HCT116 (cell line): Measurements from ENCODE around the gene KRT85. TPM values are rescaled to one million over a fixed set of nuclear protein-coding genes. Genes with fewer than 3 reads are reported as not detected.

Source experiments
- ATAC-seq: fragments of 200-7000 bp; cut with Tn5 transposase; 2 replicates; pipeline ENCODE4 v1.9.1; 2020; ENCODE audit warnings: mild to moderate bottlenecking, moderate library complexity
- BruUV-seq: library from RNA; stranded (reverse); fragments of 400-500 nt; replicated peaks from 2 replicates; lab custom pipeline; 2021; lab: Mats Ljungman, UMichigan
- CTCF ChIA-PET: fragments of 300-600 bp; sonication (Branson Sonifier 250); formaldehyde crosslinking; loops from one replicate; lab custom pipeline; 2021; ENCODE audit warnings: antibody characterized with exemption; lab: Charles Lee
- POLR2A ChIA-PET: fragments of 300-600, 350-600 bp; sonication (Branson Sonifier 250); formaldehyde crosslinking; loops from one replicate; lab custom pipeline; 2021; ENCODE audit warnings: antibody characterized with exemption; lab: Charles Lee
- RAD21 ChIA-PET, 2 experiments: fragments of 300-600 bp; sonication (Branson Sonifier 250); formaldehyde crosslinking; loops; one replicate each; lab custom pipeline; 2023; ENCODE audit warnings: low total read pairs in 2 of 2; ENCODE audit not compliant: uncharacterized antibody in 2 of 2, unreplicated experiment in 2 of 2, low non-redundant PET in 1 of 2; lab: Charles Lee
- DNase-seq: peaks from one replicate; pipeline ENCODE4 v3.0.0-alpha.2; 2010; ENCODE audit warnings: low read depth, low spot score
- H2AFZ ChIP-seq: fragments of 200-600 bp; shearing (Covaris generic), sonication (generic); 2 replicates; pipeline ENCODE4 v1.6.1; 2017; ENCODE audit warnings: low read depth, mixed run types, mixed read lengths, antibody characterized with exemption, low read length; ENCODE audit not compliant: poor library complexity, severe bottlenecking
- H3K27ac ChIP-seq: 2 replicates; pipeline ENCODE4 v1.5.1; 2012; ENCODE audit warnings: low read depth, low read length
- H3K27me3 ChIP-seq: fragments of 200-600 bp; sonication (generic); 2 replicates; pipeline ENCODE4 v1.6.1; 2016; ENCODE audit warnings: mixed run types, low read length, mixed read lengths; ENCODE audit not compliant: insufficient read depth
- H3K36me3 ChIP-seq, 2 experiments: fragments of 200-500 bp in 1 of 2; fragments of 200-600 bp in 1 of 2; sonication (Bioruptor generic) in 1 of 2; sonication (generic) in 1 of 2; 2 replicates each; pipeline versions ENCODE4 v1.5.1 to v1.6.1; 2014 to 2016; ENCODE audit warnings: low read length in 2 of 2, inconsistent platforms in 1 of 2, mixed read lengths in 1 of 2, mixed run types in 1 of 2; ENCODE audit not compliant: insufficient read depth in 2 of 2, control insufficient read depth in 1 of 2
- H3K4me1 ChIP-seq, 2 experiments: fragments of 200-600 bp in 1 of 2; sonication (generic) in 1 of 2; 2 replicates each; pipeline versions ENCODE4 v1.5.1 to v1.6.1; 2012 to 2017; ENCODE audit warnings: low read length in 2 of 2, inconsistent platforms in 1 of 2, mild to moderate bottlenecking in 1 of 2, mixed read lengths in 1 of 2, mixed run types in 1 of 2, moderate library complexity in 1 of 2; ENCODE audit not compliant: insufficient read depth in 2 of 2, control insufficient read depth in 1 of 2
- H3K4me2 ChIP-seq: fragments of 200-600 bp; sonication (generic); 2 replicates; pipeline ENCODE4 v1.6.1; 2017; ENCODE audit warnings: mixed run types, low read length, mixed read lengths
- H3K4me3 ChIP-seq, 2 experiments: fragments of 200-600 bp in 1 of 2; sonication (generic) in 1 of 2; replicated peaks in 1 of 2; 2 replicates each; pipeline ENCODE4 v1.5.1; 2011 to 2016; ENCODE audit warnings: low read length in 2 of 2, control low read depth in 1 of 2, low read depth in 1 of 2, mild to moderate bottlenecking in 1 of 2, mixed read lengths in 1 of 2, mixed run types in 1 of 2
- H3K79me2 ChIP-seq: fragments of 200-600 bp; sonication (generic); 2 replicates; pipeline ENCODE4 v1.6.1; 2017; ENCODE audit warnings: mild to moderate bottlenecking, mixed run types, low read length, moderate library complexity, mixed read lengths; ENCODE audit not compliant: insufficient read depth
- H3K9ac ChIP-seq: fragments of 200-600 bp; sonication (generic); 2 replicates; pipeline ENCODE4 v1.6.1; 2016; ENCODE audit warnings: low read length, mixed read lengths
- H3K9me2 ChIP-seq: fragments of 200-600 bp; sonication (generic), shearing (Covaris generic); 2 replicates; pipeline ENCODE4 v1.6.1; 2017; ENCODE audit warnings: mixed run types, mild to moderate bottlenecking, moderate library complexity; ENCODE audit not compliant: insufficient read depth
- H3K9me3 ChIP-seq, 2 experiments: fragments of 200-500 bp in 1 of 2; fragments of 200-600 bp in 1 of 2; sonication (Bioruptor generic) in 1 of 2; sonication (generic) in 1 of 2; 2 replicates each; pipeline ENCODE4 v1.6.1; 2014 to 2017; ENCODE audit warnings: low read length in 2 of 2, mixed read lengths in 2 of 2, inconsistent platforms in 1 of 2, low read depth in 1 of 2, mild to moderate bottlenecking in 1 of 2, mixed run types in 1 of 2, moderate library complexity in 1 of 2; ENCODE audit not compliant: control insufficient read depth in 1 of 2, insufficient read depth in 1 of 2
- H4K20me1 ChIP-seq: fragments of 200-600 bp; sonication (generic), shearing (Covaris generic); 2 replicates; pipeline ENCODE4 v1.6.1; 2017; ENCODE audit warnings: mixed run types, mild to moderate bottlenecking, moderate library complexity; ENCODE audit not compliant: insufficient read depth
- ATF3 ChIP-seq: IDR thresholded peaks from 2 replicates; pipeline ENCODE4 v1.6.1; 2012
- CTCF ChIP-seq, 3 experiments: fragments of 200-600 bp in 1 of 3; sonication (generic) in 1 of 3; IDR thresholded peaks in 2 of 3; conservative IDR thresholded peaks in 1 of 3; 2 replicates each; pipeline ENCODE4 v1.5.1; 2012 to 2017; ENCODE audit warnings: low read depth in 2 of 3, low read length in 2 of 3, antibody characterized with exemption in 1 of 3, borderline replicate concordance in 1 of 3, control low read depth in 1 of 3, mild to moderate bottlenecking in 1 of 3, mixed read lengths in 1 of 3, mixed run types in 1 of 3, moderate library complexity in 1 of 3; ENCODE audit not compliant: insufficient read depth in 1 of 3
- ELF1 ChIP-seq: IDR thresholded peaks from 2 replicates; pipeline ENCODE4 v1.6.1; 2012; ENCODE audit warnings: low read depth, borderline replicate concordance
- EZH2phosphoT487 ChIP-seq: fragments of 200-600 bp; IDR thresholded peaks from 2 replicates; pipeline ENCODE4 v1.6.1; 2018; ENCODE audit warnings: antibody characterized with exemption, borderline replicate concordance
- FOSL1 ChIP-seq: IDR thresholded peaks from 2 replicates; pipeline ENCODE4 v1.6.1; 2012; ENCODE audit warnings: low read depth
- JUND ChIP-seq: IDR thresholded peaks from 2 replicates; pipeline ENCODE4 v1.6.1; 2012
- MAX ChIP-seq: IDR thresholded peaks from 2 replicates; pipeline ENCODE4 v1.6.1; 2012
- POLR2AphosphoS5 ChIP-seq: IDR thresholded peaks from 2 replicates; pipeline ENCODE4 v1.6.1; 2011; ENCODE audit warnings: mild to moderate bottlenecking, low read depth, low read length, moderate library complexity
- RAD21 ChIP-seq: IDR thresholded peaks from 2 replicates; pipeline ENCODE4 v1.6.1; 2012; ENCODE audit warnings: low read depth, mild to moderate bottlenecking
- REST ChIP-seq: IDR thresholded peaks from 2 replicates; pipeline ENCODE4 v1.6.1; 2012; ENCODE audit warnings: low read depth
- SIN3A ChIP-seq: IDR thresholded peaks from 2 replicates; pipeline ENCODE4 v1.6.1; 2012; ENCODE audit warnings: low read depth
- SP1 ChIP-seq: IDR thresholded peaks from 2 replicates; pipeline ENCODE4 v1.6.1; 2012; ENCODE audit warnings: low read depth
- SRF ChIP-seq: IDR thresholded peaks from 2 replicates; pipeline ENCODE4 v1.6.1; 2012; ENCODE audit warnings: low read depth
- YY1 ChIP-seq: IDR thresholded peaks from 2 replicates; pipeline ENCODE4 v1.6.1; 2011; ENCODE audit warnings: low read length, low read depth, moderate library complexity, mild to moderate bottlenecking; ENCODE audit not compliant: insufficient replicate concordance; ENCODE audit errors: extremely low read depth
- ZBTB33 ChIP-seq: IDR thresholded peaks from 2 replicates; pipeline ENCODE4 v1.6.1; 2011; ENCODE audit warnings: mild to moderate bottlenecking, low read length, moderate library complexity; ENCODE audit not compliant: insufficient replicate concordance; ENCODE audit errors: extremely low read depth
- ZFX ChIP-seq: fragments of 450-650 bp; IDR thresholded peaks from 2 replicates; pipeline ENCODE4 v1.6.1; 2017
- intact Hi-C: fragments of 100-400 bp; cut with micrococcal nuclease; formaldehyde crosslinking; loops from 2 replicates; pipeline ENCODE4 v1.10.0; 2022
- total RNA-seq: library from RNA; stranded (reverse); gene quantifications from one replicate; pipeline ENCODE4 v1.2.1, GENCODE V29; 2021; ENCODE audit not compliant: unreplicated experiment

KRT85 gene
- total RNA-seq, 1 experiment from 2014 or later, result not detected

GRCh38 chr12:52331039-52331438, 36.2 kb downstream of the KRT85 start (continued):
- TF ChIP-seq POLR2AphosphoS5, result no peak
- TF ChIP-seq YY1, result no peak
- no peak for TF ChIP-seq SRF
- no peak for TF ChIP-seq MAX
- TF ChIP-seq, all 23 proteins: peak for 0

- intact Hi-C loops, result loop anchor here (1.0 to 5.0 kb wide), 5 partner anchors 48 to 544 kb away; no protein-coding TSS in a partner anchor
- Histone ChIP-seq H3K9ac (no peak overlapping the region), H4K20me1 (no peaks in the 10 kb centered on the region), H3K4me3 (no peak overlapping the region; a peak in 1 of 4 replicates), H3K4me2 (peak overlapping the region; percentile 32), H3K27ac (no peak overlapping the region), H3K79me2 (no peaks in the 10 kb centered on the region), H3K4me1 (peaks cover 0 to 15% of the 10 kb centered on the region in 2 experiments; a peak in 2 of 4 replicates), H3K9me3 (no peaks in the 10 kb centered on the region), H3K9me2 (no peaks in the 10 kb centered on the region), H3K36me3 (no peaks in the 10 kb centered on the region), H2AFZ (peak overlapping the region; percentile 90), H3K27me3 (no peaks in the 10 kb centered on the region)
- ChIA-PET POLR2A (interaction anchor here (0.8 to 2.4 kb wide), 6 partner anchors 49 to 182 kb away, joined by 3 to 15 read pairs (median 4); partner anchors contain the start of gene KRT80), RAD21 (interaction anchor here (0.6 to 2.1 kb wide), 13 partner anchors 19 to 185 kb away, joined by 3 to 9 read pairs (median 3); no protein-coding TSS in a partner anchor), CTCF (interaction anchor here (0.6 to 3.6 kb wide), 45 partner anchors 9 to 653 kb away, joined by 3 to 23 read pairs (median 6); partner anchors contain the start of gene KRT80)
- ATAC-seq, result peak; percentile 57
- no TSS peak for BruUV-seq
- DNase-seq, result no peak
- no peak for TF ChIP-seq SIN3A
- no peak for TF ChIP-seq YY1
- TF ChIP-seq FOSL1, result no peak
- no peak for TF ChIP-seq ATF3
- TF ChIP-seq REST, result no peak
- TF ChIP-seq ZFX, result no peak
- TF ChIP-seq SP1, result no peak
- no peak for TF ChIP-seq EZH2phosphoT487
- no peak for TF ChIP-seq ZBTB33
- TF ChIP-seq CTCF (IDR thresholded peaks at IDR 0.05 in 2 of 3, conservative IDR thresholded peaks at IDR 0.05 in 1 of 3; ENCODE audit: borderline replicate concordance in 1 of 3, insufficient read depth in 1 of 3, low read depth in 2 of 3, low read length in 2 of 3), result no peak; a peak in 1 of 6 replicates
- no peak for TF ChIP-seq RAD21
- TF ChIP-seq ELF1, result no peak
- no peak for TF ChIP-seq JUND
These were observed 39.3 kb downstream of the KRT85 start for GRCh38 chr12:52327830-52328500.
